GM19468 (cell line): ENCODE measurements around the gene PRX.
"Not testable (repeated sequence)": the region's sequence is repeated elsewhere in the genome, so short reads cannot be mapped to it uniquely, and the experiment has no call there.

Source experiments
- ATAC-seq: cut with Tn5 transposase; IDR thresholded peaks from one replicate; pipeline ENCODE4 v1.9.1; 2021; ENCODE audit warnings: mild to moderate bottlenecking, moderate library complexity, moderate number of reproducible peaks; ENCODE audit not compliant: unreplicated experiment; ENCODE audit errors: extremely low read depth

The PRX gene, protein sequence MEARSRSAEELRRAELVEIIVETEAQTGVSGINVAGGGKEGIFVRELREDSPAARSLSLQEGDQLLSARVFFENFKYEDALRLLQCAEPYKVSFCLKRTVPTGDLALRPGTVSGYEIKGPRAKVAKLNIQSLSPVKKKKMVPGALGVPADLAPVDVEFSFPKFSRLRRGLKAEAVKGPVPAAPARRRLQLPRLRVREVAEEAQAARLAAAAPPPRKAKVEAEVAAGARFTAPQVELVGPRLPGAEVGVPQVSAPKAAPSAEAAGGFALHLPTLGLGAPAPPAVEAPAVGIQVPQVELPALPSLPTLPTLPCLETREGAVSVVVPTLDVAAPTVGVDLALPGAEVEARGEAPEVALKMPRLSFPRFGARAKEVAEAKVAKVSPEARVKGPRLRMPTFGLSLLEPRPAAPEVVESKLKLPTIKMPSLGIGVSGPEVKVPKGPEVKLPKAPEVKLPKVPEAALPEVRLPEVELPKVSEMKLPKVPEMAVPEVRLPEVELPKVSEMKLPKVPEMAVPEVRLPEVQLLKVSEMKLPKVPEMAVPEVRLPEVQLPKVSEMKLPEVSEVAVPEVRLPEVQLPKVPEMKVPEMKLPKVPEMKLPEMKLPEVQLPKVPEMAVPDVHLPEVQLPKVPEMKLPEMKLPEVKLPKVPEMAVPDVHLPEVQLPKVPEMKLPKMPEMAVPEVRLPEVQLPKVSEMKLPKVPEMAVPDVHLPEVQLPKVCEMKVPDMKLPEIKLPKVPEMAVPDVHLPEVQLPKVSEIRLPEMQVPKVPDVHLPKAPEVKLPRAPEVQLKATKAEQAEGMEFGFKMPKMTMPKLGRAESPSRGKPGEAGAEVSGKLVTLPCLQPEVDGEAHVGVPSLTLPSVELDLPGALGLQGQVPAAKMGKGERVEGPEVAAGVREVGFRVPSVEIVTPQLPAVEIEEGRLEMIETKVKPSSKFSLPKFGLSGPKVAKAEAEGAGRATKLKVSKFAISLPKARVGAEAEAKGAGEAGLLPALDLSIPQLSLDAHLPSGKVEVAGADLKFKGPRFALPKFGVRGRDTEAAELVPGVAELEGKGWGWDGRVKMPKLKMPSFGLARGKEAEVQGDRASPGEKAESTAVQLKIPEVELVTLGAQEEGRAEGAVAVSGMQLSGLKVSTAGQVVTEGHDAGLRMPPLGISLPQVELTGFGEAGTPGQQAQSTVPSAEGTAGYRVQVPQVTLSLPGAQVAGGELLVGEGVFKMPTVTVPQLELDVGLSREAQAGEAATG (N-terminal part only)

GRCh38 chr19:40413291-40413845, at the start of gene PRX:
Gene PRX, minus strand, starts transcription at chr19:40413378. Its CDS starts 5,446 bp downstream, at chr19:40407932.
- ATAC-seq: no peak

GRCh38 chr19:40461669-40462221, 48.6 kb upstream of the PRX start:
- no peak for ATAC-seq

GRCh38 chr19:40460185-40460584, 47.0 kb upstream of the PRX start:
- no peak for ATAC-seq

DNA sequence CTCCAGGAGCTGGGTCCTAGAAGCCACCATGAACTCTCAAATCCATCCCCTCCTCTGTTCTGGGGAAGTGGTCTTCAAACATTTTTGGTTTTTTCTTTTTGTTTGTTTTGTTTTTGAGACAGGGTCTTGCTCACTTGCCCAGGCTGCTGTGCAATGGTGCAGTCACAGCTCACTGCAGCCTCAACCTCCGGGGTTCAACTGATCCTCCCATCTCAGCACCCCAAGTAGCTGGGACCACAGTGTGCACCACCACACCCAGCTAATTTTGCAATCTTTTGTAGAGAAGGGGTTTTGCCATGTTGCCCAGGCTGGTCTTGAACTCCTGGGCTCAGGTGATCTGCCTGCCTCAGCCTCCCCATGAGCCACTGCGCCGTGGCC, 45.4 kb upstream of the PRX start:
- no peak for ATAC-seq

DNA sequence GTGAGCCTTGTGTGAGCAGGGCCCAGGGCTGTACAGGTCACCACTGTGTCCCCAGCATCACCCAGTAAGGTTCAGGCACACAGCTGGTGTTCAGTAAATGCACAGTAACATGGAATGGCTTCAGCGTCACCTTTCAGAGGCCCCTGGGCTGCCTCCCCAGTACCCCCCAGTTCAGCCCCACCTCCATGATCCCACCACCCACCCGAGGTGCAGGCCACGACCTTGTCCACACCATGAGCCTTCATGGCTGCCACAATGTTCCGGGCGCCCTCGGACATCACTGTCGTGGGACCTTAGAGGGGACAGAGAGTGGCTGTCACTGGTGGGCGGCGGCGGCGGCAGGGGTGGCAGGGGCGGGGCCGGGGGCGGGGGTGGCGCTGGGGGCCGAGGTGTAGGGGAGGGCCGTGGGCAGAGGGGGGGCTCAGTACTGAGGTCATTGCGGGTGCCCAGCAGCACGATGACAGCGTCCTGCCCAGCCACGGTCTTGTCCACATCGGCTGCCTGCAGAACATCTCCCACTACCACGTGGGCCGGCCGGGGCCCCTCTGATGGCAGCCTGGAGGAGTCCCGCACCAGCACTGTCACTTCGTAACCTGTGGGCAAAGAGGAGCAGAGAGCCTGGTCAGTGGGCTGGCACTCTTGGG, 44.9 kb upstream of the PRX start:
- no peak for ATAC-seq

DNA sequence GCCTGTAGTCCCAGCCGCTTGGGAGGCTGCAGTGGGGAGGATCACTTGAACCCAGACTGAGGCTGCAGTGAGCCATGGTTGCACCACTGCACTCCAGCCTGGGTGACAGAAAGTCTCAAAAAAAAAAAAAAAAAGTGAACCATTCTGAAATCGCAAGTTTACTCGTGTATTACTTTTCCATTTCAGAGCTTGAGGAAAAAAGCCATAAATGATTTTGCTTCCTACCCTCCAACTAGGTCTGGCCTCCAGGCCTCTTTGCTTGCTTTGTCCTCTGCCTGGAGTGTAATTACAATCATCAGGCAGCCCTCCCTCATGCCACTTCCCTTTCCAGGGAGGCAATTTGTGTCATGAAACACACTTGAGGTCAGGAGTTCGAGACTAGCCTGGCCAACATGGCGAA, 43.9 kb upstream of the PRX start:
- no peak for ATAC-seq

DNA sequence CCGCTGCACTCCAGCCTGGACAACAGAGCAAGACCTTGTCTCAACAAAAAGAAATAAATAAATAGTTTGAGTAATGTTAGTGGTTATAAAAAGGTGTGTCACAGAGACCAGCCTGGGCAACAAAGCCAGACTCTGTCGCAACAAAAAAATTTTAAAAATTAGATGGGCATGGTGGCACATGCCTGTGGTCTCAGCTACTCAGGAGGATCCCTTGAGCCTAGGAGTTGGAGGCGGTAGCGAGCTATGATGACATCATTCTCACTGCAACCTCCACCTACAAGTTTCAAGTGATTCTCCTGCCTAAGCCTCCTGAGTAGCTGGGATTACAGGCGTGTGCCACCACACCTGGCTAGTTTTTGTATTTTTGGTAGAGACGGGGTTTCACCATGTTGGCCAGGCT, 40.8 kb upstream of the PRX start:
- ATAC-seq: not testable (repeated sequence)

DNA sequence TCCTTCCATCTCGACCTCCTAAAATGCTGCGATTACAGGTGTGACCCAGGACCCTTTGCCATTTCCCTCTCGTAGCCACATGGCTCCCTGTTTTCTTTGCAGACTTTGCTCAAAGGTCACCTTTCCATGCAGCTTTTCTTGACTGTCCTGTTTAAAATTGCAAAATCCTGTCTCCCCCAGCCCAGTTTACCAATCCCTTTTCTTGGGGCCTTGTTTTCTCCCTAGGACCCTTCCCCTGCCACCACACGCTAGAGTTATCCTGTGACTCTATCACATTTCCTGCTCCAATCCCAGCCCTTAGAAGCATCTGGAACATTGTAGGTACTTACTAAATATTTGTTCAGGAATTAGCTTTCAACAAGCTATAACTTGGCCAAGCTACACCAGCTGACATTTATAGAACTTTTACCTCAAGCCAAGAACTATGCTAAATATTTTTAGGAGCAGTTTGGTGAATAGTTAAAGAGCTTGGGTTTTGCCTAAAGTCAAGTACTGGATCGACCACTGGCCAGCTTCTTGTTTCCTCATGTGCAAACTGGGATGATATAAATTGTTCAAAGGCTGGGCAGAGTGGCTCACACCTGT, 40.1 kb upstream of the PRX start:
- ATAC-seq: no peak

GRCh38 chr19:40452016-40452415, 38.8 kb upstream of the PRX start:
- no peak for ATAC-seq

- ATAC-seq: no peak
Observed at GRCh38 chr19:40450664-40451063, 37.5 kb upstream of the PRX start.

GRCh38 chr19:40449506-40449905, 36.3 kb upstream of the PRX start:
- ATAC-seq: no peak

GRCh38 chr19:40446263-40446784, 33.1 kb upstream of the PRX start:
- ATAC-seq: no peak

DNA sequence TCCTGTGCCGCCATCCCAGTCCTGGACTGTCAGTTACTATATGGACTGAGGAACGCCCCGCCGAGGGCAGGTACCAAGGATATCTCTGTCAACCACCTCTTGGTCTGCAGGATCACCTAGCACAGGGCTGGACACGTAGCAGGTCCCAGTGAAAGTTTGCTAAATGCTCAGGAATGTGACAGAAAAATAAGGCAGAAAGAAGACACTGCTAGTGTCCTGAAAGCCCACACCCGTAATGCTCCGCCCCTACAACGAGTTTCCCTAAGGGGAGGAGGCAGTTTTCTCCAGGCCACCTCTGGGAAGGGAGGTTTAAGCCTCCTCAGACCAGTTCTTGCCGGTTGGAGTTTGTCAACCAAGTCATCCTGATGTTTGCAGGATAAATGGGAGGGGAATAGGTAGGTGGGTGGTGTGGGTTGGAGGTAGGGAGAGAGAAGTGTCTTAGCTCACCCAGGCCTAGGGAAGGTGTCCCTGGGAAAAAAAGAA, 32.6 kb upstream of the PRX start:
- ATAC-seq: no peak

DNA sequence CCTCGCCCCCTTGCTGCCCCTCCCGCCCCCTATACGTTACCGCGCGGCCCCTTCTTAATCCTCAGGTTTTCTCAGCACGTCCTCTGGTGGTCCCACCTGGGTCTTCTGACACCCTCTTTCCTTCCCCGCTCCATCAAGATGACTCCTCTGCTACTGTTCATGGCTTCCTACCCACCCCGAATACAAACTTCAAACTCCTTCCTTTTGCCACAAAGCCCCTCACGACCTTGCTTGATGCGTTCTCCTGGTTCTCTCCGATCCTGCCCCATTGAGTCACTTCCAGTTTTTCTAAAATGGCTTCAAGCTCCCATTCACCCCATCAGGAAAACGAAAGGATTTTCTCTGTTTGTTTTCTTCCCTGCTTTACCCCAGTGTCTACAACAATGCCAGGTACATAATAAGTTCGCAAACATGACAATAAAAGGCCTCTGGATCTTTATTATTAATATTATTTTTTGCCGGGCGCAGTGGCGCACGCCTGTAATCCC, 31.7 kb upstream of the PRX start:
- no peak for ATAC-seq

DNA sequence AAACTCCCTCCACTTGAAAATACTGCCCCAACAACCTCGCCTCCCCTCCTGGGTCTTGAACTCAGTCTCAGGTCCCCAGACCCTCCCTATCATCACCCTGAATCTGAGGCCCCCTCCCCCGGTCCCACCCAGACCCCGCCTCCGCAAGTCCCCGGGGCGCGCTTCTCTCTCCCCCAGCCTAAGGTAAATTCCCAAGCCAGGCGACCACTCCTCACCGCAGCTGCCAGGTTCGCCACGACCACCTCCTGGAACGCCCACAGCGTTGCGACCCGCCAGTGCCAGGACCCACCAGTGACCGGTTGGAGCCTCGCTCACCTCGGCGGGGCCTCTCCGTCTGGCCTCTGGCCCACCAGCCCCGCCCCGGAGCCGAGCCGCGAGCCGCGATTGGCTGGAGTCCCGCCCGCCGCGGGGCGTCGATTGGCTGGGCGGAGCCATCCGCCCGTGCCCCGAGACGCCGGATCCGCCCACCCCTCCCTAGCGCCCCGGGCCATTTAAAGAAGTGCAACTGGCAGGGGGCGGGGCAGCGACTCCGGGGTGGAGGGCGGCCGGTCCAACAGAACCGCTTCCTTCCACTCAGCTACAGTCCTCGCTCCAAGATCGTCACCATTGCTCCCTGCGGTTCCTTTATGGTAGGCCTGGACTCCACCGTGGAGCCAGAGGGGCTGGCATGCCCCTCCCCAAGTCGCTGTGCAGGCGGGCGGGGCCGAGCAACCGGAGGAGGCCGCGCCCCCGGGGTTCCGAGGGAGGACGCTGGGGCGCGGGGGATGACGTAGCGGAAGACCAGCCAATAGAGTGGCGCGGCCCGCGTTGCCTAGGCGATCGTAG, 31.0 kb upstream of the PRX start, which contains the start of gene SERTAD3:
SERTAD3 (minus strand) TSS at position 336 of the 825 bp plus-strand sequence. CDS start 2,255 bp downstream, outside the sequence.
- peak; percentile 48 for ATAC-seq

DNA sequence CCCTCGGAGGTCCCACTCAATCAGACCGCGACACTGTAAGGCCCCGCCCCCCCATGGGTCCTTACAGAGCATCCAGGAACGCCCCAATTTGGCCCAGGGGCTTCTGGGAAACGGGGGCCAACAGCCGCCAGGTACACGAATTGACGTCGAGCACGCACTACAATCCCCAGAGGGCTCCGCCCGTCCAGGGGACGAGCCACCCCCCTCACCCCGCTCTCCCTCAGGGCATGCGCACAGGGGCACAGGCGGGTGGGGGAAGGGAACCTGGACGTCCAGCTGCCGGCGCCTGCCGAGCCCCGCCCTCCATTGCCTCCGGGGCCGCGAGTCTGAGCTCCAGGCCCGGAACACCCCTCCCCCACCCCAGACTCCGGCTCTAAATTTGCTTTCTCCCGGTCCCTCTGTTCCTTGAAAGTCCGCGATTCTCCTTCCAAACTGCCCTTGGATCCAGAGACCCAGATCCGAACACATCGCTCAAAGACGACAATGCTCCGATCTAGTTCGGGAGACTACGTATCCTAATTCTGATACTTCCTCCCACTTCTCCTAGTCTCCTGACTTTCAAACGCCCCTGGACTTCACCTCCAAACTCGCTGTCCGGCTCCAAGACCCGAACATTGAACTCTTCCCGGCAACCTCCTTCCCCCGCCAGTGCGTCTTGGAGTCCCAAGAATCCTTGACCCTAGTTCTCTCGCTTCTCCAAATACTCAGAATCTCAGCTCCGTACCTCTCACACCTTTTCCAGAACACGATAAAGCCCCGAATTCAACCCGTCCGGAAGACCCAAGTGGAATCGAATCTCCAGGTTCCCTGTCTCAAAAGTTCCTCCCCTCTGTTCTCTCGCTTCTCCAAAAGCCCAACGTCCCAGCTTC, 30.2 kb upstream of the PRX start:
- ATAC-seq: peak; percentile 57
